Dermis blood vessel endothelial cell (primary cell): ENCODE results near the gene ATXN1. TPM values are rescaled to one million over a fixed set of nuclear protein-coding genes. Genes with fewer than 3 reads are reported as not detected.
"Not testable (repeated sequence)": the region's sequence is repeated elsewhere in the genome, so short reads cannot be mapped to it uniquely, and the experiment has no call there.

ENCODE experiments used
- DNase-seq: peaks from one replicate; pipeline ENCODE4 v3.0.0; 2010
- total RNA-seq: library from RNA; depleted of rRNA; stranded (reverse); fragments of >200 nt; gene quantifications from 2 replicates; pipeline ENCODE4 v1.2.3, GENCODE V29; 2014

The ATXN1 gene
- 14.3 and 15.3 TPM in 2 replicates for total RNA-seq

DNA sequence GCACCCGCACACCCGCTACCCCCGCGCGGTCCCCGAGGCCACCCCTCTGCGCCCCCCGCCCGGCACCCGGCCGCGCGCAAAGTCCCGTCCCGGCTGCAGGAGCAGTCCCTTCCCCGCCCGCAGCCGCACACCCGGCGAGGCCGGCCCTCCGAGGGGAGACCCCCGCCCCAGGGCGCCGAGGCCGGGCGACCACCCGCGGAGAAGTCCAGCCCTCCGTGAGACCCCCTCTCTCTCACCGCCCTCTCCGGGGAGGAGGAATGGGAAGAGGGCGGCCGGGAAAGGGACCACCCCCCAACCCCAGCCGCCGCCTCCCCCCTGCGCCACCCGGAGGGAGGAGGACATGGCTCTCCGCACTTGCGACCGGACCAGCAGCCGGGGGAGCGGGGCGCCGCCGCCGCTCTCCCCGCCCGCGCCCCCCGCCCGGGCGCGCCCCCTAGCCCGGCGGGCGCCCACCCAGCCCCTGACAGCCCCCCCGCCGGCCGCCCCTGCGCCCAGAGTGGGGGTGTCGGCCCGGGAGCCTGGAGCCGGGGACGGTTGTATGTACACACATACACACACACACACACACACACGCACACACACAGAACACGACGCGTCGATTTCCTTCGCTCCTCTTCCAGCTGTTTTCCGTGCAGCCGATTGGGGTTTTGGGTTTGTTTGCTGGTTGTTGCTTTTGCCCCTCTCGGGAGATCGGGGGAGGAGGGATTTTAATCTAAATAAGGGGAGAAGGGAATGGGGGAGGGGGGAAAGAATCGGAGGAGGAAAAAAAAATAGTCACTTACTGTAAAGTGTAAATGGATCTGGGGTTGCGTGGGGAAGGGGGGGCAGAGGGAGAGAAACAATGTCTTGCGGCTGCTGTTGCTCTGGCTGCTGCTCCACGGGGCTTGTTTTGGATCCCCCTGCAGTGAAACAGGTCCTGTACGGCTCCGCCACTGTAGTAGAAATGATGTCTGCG, at the start of gene ATXN1:
TSS of gene ATXN1 (minus strand) at position 945 of the 955 bp plus-strand sequence.
- DNase-seq, result peak; percentile 70

DNA sequence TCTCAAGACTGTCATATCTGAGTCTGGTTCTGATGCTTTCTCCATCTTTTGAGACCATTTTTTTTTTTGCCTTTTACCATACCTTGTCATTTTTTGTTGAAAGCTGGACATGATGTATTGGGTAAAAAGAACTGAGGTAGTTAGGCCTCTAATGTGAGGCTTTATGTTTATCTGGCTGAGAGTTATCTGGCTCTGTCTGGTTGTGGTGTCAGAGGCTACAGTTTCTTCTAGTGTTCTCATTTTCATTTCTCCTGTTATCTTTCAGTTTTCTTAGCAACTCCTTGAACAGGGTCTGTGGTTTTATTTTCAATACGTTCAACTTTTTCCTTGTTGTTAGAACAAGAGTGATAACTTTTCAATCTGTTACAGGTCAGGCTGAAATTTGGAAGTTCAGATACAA, 49.2 kb upstream of the ATXN1 start:
- DNase-seq, result no peak

DNA sequence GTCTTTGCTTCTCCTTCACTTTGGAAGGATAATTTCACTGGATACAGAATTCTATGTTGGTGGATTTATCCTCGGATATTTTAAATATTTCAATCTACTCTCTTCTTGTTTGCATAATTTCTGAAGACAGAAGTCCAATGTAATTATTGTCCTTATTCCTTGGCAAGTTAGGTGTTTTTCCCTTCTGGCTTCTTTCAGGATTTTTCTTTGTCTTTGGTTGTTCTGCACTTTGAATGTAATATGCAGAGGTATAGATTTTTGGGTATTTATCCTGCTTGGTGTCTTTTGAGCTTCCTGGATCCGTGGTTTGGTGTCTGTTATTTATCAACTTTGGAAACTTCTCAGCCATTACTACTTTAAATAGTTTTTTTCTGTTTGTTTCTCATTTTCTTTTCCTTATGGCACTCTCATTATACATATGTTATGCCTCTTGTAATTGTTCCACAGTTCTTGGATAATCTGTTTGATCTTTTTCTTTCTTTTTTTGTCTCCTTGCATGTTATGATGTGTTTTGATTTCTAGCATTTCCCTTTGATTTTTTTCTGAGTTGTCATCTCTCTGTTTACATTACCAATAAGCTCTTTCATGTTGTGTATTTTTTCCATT, 48.6 kb upstream of the ATXN1 start:
- no peak for DNase-seq

DNA sequence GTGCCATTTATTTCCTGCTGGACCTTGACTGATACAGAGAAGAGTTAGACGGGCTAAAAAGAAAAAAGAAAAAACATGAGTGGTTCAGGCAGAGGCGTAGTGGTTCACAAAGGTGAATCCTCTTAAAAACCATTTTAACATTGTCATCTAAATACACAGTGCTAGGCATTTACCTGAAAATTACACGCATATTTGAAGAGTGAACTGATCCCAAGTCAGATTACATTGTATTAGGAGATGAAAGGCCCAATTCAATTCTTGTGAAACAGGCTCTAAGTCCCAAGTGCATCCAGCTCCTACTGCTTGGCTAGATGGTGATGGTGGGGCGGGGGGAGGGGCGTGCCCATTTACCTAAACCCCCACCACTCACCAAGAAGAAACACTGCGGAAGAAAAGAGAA, 46.7 kb upstream of the ATXN1 start:
- no peak for DNase-seq

DNA sequence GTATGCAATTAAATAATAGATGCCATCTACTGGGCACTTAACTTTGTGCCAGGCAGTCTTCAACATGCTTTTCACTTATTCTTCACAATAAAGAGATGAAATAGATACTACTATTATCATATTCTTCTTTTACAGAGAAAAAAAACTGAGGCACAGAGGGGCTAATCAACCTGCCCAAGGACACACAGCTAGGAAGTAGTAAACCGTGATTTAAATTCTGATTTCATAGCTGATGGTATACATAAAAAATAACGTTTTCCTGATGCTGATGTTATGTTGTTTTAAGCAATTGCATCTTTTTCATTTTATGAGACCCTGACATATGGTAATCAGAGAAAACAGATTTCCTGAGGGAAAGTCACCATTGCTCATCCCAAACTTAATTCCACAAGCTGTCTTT, 45.1 kb upstream of the ATXN1 start:
- DNase-seq, result no peak

DNA sequence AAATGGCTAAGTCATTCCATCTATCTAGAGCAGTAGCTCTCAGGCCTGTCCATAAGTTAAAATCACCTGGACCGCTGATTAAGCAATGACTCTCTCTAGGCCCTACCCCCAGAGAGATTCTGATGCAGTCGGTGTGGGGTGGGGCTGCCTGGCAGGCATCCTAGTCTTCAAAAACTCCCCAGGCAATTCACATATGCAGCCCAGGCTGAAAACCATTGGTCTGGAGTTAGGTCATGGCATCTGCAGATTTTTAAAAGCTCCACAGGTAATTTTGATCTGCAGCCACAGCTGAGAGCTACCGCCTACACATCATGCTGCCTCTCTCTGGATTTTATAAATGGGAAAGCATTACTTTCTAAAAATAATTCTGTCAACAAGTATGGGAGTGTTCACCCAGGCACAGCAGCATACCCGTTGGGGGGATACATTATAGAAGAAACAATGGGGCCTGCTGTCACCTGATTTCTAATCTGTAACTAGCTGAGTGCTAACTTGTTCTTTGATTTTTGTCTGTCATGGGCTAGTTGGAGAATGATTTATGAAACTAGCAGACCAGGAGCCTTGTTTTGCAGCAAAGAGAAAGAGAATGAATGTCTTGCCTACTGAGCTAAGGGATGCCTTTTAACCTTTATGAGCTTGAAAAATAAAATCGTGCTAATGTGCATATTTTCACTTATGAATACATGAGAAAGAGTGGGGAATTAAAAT, 44.1 kb upstream of the ATXN1 start:
- no peak for DNase-seq

DNA sequence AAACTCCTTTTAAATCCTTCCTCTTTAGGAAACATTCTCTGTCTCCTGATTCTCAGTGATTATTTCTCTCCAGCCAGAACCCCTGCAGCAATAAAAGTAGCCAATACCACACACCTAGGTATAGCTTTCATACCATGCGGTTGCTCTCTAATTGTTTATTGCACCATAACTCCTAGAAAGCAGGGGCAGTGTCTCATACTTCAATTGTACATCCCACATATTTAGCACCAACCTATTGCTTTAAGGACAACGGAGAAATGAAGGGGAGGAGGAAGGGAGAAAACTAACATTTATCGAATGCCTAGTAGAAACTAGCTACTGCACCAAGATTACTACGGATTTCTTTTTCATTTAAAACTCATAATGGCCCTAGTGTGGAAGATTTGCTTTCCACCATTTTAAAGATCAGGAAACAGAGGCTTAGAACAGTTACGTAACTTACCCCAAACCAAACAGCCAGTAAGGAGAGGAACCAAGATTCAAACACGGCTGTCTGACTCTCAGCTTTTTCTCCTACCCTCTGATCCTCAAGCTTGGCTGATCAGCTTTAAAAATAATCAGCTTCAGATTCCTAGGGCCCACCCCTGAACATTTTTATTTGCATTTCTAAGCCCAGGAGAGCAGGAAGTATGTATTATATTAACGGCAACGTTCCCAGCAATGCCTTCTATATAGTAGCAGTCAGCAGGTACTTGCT, 43.4 kb upstream of the ATXN1 start:
- DNase-seq, result no peak

DNA sequence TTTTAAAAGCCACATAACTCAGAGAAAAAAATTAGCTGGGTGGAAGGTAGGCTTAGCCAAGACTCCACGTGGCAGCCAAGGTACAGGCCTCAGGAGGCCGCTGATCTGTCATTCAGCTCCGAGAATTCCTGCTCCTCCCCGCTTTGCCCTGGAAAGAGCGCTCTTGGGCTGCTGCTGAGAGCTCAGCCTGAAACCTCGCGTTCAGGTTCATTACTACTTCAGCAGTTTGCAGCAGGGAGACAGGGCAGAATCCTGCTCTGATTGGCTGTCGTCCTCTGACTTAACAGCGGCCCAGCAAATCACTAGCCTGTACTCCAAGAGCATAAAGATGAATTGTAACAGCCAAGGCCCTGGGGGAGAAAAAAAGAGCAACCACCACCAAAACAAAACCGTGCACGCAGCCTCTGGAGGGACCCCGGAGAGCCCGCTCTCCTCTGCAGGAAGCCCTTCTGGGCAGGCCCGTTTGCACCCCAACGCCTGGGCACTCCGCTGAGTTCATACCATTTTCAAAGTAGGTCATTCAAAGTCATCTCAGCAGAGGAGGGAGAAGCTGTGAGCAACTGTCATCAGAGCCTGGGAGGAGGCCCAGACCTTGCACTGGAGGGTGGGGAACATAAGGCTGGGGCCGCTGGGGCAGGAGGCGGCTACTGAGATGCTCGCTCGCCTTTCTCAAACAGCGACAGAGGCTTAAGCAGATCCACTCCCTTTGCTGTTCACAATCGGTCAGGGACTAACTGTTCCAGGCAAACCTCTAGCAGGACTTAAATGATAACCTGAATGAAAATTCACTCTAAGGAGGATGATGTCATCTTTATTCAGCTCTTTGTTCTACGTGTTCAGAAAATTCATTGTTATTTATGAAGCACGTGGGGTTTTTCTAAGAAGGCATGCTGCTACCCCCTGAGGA, 42.3 kb upstream of the ATXN1 start:
- peak; percentile 58 for DNase-seq

DNA sequence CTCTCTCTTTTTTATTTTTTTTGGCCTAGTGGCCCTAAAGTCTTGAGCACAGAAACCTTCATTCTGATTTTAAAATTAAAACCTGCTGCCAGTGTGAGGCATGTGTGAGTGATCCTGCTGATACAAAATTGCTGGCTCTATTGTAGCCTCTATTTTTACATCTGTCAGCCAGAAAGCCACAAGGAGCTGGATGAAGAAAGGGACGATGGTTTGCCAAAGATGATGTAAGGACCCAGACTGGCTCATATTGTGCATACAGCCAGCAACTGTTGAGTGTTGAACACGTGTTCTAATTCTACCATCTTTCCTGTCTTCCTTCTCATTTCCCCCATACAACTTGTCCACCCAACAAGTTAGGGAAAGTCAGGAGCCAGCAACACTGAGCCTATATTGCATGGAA, 40.8 kb upstream of the ATXN1 start:
- no peak for DNase-seq

DNA sequence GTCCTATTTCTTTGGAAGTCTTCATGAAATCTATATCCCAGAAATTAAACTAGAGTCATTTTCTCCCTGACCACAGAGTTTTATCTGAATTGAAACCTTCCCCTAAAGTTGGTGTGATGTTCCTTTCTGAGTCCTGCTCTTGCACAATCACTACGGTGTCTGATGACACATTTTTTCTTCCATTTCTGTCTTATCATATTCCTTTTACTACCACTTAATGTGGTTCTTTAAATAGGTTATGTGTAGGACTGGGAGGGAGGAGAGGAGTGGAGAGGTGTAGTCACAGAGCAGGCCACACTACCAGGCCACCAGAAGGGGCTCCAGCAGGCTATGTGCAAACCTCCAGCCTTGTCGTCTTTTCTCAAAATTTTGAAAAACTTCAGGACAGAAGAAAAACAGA, 39.7 kb upstream of the ATXN1 start:
- no peak for DNase-seq

DNA sequence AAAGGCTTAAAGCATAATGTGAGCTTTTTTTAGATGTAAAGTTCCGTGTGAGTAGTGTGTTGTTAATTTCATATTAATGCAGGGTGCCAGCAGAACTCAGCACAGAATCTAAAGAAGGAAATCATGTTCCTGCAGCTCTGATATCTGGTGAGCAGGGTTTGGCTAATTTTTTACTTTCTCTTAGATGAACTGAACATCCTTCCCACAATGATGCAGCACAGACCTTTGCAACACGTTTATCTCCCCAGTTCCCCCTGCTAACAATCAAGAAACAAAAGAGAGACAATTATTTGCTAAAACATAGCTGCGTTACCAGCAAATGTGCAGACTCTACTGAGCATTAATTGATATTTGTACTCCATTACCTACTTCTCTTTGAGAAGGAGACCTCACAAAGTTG, 39.1 kb upstream of the ATXN1 start:
- no peak for DNase-seq

DNA sequence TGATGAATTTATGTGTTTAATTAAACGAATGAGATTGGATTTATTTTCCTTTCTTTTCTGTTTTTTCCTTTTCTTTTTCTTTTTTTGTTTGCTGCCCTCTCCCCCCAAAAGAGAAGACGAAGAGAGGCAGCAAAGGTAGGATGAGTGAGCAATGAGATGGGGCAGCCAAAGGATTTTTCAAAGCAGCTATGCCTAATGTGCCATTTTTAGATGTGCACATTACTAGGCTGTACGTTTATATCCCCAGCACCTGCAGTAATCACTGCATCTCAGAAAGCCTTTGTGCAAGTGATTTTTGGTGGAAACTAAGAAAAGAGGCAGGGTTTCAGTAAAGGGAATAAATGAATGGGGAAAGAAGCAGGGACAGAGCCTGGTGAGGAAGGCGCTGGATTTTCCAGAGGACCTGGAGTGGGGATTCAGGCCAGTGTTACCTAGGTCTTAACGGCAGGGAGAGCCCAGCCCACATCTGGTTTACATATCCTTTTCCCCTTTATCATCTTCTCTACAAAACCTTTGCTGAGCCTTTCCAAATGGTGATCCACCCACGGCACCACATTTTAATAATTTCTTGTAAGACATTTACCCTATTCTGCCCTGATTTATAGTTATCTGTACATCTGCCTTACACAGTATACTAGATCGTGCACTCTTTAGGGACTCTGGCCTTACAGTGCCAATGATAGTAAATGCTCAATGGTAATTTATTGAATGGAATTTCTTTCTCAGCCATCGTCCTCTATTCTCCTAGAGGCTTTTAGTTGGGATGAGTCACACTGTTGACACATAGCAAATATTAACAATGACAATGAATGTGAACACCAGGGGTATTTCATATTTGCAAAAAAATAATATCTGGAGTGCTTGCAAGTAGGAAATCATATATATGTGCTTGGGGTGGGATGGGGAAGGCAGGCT, 38.3 kb upstream of the ATXN1 start:
- DNase-seq, result peak; percentile 13

DNA sequence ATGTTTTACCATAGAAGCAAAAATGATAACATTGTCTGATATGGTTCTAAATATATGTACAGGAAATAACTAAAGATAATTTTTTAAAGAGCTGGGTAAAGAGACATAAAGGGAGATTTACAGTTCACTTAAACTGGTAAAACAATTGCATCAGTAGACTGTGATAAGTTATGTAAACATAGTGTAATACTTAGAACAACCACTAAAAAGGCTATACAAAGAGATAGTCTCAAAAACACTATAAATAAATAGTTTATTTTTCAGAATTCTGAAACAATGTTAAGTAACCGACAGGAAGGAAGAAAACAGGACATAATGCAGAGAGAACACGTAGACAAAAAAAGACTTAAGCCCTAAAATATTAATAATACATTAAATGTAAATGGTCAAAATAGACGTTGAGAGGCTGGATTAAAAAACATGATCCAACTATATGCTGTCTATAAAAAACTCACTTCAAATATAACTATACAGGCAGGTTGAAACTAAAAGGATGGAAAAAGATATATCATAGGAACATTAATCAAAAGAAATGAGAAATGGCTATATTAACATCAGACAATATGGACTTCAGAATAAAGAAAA, 32.7 kb upstream of the ATXN1 start:
- no peak for DNase-seq

DNA sequence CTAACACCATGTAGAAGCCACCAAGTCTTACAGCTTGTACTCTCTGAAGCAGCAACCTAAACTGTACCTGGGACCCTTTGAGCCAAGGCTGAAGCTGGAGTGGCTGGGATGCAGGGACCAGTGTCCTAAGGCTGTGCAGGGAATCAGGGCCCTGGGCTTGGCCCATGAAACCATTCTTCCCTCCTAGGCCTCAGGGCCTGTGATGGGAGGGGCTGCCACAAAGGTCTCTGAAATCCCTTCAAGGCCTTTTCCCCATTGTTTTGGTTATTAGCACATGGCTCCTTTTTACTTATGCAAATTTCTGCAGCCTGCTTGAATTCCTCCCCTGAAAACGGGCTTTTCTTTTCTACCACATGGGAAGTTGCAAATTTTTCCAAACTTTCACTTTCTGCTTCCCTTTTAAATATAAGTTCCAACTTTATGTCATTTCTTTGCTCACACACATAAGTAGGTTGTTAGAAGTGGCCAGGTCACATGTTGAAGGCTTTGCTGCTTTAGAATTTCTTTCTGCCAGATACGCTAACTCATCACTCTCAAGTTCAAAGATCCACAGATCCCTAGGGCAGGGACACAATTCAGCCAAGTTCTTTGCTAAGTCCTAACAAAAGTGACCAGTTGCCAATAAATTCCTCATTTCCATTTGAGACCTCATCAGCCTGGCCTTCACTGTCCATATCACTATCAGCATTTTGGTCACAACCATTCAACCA, 28.2 kb upstream of the ATXN1 start:
- no peak for DNase-seq

DNA sequence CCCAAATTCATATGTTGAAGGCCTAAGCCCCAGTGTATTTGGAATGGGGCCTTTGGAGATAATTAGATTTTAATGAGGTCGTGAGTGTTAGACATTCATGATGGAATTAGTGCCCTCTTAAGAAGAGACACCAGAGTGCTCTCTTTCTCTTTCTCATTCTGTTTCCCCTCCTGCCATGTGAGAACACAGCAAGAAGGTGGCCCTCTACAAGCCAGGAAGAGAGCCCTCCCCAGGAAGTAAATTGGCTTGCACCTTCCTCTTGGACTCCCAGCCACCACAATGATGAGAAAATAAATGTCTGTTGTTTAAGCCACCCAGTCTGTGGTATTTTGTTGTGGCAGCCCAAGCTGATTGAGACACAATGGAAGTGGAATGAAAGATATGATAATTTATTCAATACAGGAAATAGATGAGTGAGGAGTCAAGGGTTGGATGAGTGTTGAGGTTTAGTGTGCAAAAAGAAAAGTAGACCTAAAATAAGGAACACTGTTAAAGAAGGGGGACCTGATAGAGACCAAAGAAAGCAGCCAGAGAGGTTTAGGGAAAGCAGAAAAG, 25.9 kb upstream of the ATXN1 start:
- DNase-seq, result no peak

DNA sequence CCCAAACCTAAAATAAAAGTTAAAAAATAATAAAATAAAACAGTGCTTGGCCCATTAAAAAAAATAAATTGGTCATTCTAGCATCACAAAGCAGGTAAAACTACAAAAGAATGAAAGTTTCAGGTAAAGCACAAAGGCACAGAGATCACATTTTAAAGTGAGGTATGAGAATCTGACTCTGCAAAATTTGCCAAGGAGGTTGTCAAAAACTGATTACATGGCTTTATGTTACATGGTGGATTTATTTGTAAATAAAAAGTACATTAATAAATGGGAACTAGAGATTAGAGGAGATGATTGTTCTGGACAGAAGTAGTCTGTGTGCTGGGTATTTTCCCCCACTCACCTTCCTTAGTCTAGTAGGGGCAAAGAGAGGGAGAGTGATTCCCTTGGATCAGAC, 24.2 kb upstream of the ATXN1 start:
- DNase-seq, result no peak

DNA sequence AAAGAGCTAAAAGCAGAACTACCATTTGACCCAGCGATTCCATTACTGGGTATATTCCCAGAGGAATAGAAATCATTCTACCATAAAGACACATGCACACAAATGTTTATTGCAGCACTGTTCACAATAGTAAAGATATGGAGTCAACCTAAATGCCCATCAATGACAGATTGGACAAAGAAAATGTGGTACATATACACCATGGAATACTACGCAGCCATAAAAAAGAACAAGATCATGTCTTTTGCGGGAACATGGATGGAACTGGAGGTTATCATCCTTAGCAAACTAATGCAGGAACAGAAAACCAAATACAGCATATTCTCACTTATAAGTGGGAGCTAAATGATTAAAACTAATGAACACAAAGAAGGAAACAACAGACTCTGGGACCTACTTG, 23.7 kb upstream of the ATXN1 start:
- not testable (repeated sequence) for DNase-seq

DNA sequence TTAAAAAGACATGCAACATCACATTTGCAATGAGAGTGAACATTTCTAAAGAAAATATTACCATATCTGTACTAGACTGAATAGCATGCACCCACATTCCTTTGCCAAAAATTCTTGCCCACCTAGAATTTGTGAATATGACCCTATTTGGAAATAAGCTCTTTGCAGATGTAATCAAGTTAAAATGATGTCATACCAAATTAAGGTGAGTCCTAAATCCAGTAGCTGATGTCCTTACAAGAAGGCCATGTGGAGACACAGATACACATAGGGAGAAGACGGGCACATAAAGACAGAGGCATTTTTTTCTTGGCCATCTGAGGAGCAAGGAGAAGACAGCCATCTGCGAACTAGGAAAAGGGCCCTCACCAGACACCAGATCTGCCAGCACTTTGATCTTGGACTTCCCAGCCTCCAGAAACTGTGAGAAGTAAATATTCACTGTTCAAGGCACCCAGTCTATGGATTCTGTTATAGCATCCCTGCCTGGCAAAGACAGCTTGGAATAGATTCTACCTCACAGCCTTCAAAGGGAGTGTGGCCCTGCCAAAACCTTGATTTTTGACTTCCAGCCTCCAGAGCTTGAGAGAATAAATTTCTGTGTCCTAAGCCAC, 22.8 kb upstream of the ATXN1 start:
- DNase-seq, result no peak

DNA sequence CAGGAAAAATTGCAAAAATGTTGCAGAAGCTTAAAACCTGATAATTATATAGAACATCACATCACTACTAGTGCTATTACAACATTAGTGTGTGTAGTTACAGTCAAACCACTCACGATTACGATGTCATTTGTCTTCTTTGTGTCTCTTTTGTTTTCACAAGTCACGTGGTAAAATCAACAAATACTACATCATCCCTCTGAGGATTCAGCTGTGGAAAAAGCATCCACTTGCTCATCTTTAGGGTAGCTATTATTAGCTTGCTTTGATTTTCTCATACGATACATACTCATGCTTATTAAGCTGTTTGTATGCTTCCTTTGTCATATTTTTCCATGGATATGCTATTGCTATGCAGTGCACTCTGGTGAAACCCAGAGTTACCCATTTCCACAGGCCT, 22.2 kb upstream of the ATXN1 start:
- DNase-seq, result no peak
